ENCODE measurements around the gene IFT122.
"Not testable (repeated sequence)": the region's sequence is repeated elsewhere in the genome, so short reads cannot be mapped to it uniquely, and the experiment has no call there.

The IFT122 gene

GRCh38 chr3:129498603-129499488 is 58.8 kb downstream of the IFT122 start:
- not testable (repeated sequence) for DNase-seq (ENCODE audit: low spot score)

GRCh38 chr3:129499604-129500333 is 59.7 kb downstream of the IFT122 start:
- not testable (repeated sequence) for DNase-seq (ENCODE audit: low spot score)

GRCh38 chr3:129500334-129500658 is 60.3 kb downstream of the IFT122 start:
- DNase-seq (ENCODE audit: low spot score), result no peak

GRCh38 chr3:129501630-129502029 is 61.6 kb downstream of the IFT122 start:
- no peak for DNase-seq (ENCODE audit: low spot score)

GRCh38 chr3:129502641-129503408 is 62.8 kb downstream of the IFT122 start:
- no peak for DNase-seq (ENCODE audit: low spot score)

- no peak for DNase-seq (ENCODE audit: low spot score)
Measured at GRCh38 chr3:129503471-129504291, 63.7 kb downstream of the IFT122 start.

- no peak for DNase-seq (ENCODE audit: low spot score)
Measured at GRCh38 chr3:129504471-129505100, 64.6 kb downstream of the IFT122 start.

- no peak for DNase-seq (ENCODE audit: low spot score)
Measured at GRCh38 chr3:129505341-129505740, 65.3 kb downstream of the IFT122 start.

- no peak for DNase-seq (ENCODE audit: low spot score)
Measured at GRCh38 chr3:129506231-129506742, 66.3 kb downstream of the IFT122 start.

GRCh38 chr3:129507181-129507831 is 67.3 kb downstream of the IFT122 start:
- no peak for DNase-seq (ENCODE audit: low spot score)

GRCh38 chr3:129512595-129512994 is 72.6 kb downstream of the IFT122 start:
- DNase-seq (ENCODE audit: low spot score), result no peak

- DNase-seq (ENCODE audit: low spot score), result no peak
Measured at GRCh38 chr3:129513705-129514104, 73.7 kb downstream of the IFT122 start.

- no peak for DNase-seq (ENCODE audit: low spot score)
Measured at GRCh38 chr3:129514110-129514509, 74.1 kb downstream of the IFT122 start.

GRCh38 chr3:129514563-129514962 is 74.5 kb downstream of the IFT122 start:
- no peak for DNase-seq (ENCODE audit: low spot score)

GRCh38 chr3:129515108-129515820 is 75.2 kb downstream of the IFT122 start:
- not testable (repeated sequence) for DNase-seq (ENCODE audit: low spot score)

- not testable (repeated sequence) for DNase-seq (ENCODE audit: low spot score)
Measured at GRCh38 chr3:129515821-129516432, 75.9 kb downstream of the IFT122 start.

- DNase-seq (ENCODE audit: low spot score), result no peak
Measured at GRCh38 chr3:129517516-129517915, 77.5 kb downstream of the IFT122 start.

GRCh38 chr3:129518038-129518561 is 78.1 kb downstream of the IFT122 start:
- no peak for DNase-seq (ENCODE audit: low spot score)

GRCh38 chr3:129518581-129518980 is 78.6 kb downstream of the IFT122 start:
- DNase-seq (ENCODE audit: low spot score), result no peak

Measured in SW480 (cell line).